Activated CD4-positive, CD25-positive, alpha-beta regulatory T cell treated with anti-CD3 and anti-CD28 coated beads, Interleukin-2, amount 50 U/mL, for 16 hours (primary cell): ENCODE data around the gene NUCB1.
"Not testable (repeated sequence)": the region's sequence is repeated elsewhere in the genome, so short reads cannot be mapped to it uniquely, and the experiment has no call there.

Experiments used
- DNase-seq: peaks from one replicate; pipeline ENCODE4 v3.0.0-alpha.2; 2020; ENCODE audit warnings: low read depth, low spot score

Gene NUCB1

DNA sequence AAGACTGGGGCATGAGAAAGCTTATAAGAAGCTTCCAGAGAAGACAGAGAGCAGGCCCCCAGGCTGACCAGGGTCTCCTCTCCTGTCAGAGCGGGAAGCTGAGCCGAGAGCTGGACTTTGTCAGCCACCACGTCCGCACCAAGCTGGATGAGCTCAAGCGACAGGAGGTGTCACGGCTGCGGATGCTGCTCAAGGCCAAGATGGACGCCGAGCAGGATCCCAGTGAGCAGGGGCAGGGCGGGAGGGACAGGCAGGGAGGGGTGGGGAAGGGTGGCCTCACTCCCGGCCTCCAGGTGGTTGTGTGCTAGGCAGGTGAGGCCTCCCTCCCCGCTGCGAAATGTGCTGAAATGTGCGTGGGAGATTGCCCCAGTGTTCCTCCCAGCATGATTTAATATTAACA, 5.6 kb downstream of the NUCB1 start:
- DNase-seq: no peak

DNA sequence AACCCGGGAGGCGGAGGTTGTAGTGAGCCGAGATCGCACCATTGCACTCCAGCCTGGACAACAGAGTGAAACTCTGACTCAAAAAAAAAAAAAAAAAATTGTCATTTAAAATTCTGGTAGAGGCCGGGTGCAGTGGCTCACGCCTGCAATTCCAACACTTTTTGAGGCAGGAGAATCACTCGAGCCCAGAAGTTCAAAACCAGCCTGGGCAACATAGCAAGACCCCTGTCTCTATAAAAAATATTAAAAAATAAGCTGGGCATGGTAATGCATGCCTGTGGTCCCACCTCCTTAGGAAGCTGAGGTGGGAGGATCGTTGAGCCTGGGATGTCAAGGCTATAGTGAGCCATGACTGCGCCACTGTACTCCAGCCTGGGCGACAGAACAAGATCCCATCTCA, 6.2 kb downstream of the NUCB1 start:
- no peak for DNase-seq

DNA sequence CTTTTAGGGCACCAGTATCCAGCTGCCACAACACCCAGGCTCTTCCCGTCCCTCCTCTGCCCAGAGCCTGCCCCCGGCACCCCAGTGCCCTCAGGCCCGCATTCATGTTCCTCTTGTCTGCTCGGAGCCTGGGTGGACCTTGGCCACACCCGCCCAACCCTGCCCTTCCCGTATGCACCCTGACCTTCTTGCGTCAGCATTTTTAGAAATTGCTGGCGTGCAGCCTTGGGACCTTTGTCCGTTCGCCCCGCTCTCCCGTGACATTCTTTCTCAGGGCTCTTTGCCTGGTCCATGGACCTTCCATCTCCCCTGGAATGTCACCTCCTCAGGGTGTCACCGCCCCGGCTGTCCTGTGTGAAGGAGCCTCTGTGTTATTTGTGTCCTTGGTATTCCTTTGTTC, 7.6 kb downstream of the NUCB1 start:
- no peak for DNase-seq

DNA sequence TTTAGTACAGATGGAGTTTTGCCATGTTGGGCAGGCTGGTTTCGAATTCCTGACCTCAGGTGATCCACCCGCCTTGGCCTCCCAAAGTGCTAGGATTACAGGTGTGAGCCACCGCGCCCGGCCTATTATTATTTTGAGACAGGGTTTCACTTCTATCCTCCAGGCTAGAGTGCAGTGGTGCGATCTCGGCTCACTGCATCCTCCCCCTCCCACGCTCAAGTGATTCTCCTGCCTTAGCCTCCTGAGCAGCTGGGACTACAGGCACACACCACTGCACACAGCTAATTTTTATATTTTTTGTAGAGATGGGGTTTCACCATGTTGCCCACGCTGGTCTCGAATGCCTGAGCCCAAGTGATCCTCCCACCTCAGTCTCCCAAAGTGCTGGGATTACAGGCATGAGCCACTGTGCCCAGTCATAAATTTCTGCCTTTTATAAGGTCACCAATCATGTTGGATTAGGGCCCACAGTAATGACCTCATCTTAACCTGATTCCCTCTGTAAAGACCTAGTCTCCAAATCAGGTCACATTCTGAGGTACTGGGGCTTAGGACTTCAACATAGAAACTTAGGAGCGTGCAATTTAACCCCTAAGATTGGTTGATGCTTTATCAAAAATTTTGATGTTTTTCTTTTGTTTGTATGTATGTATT, 9.4 kb downstream of the NUCB1 start:
- not testable (repeated sequence) for DNase-seq

DNA sequence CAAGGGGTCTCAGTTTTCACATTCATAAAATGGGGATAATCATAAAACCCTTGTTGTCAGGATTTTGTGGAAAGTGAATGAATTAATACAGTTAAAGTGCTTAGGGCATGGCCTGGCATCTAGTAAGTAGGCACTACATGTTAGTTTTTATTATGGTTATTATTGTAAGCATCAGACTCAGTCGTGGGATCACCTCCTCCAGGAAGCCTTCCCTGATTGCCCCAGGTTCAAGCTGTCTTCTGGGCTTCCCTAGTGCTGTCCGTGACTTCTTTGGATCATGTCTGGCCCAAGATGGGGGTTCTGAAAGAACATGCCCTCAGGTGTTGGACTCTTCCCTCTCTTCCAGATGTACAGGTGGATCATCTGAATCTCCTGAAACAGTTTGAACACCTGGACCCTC, 10.7 kb downstream of the NUCB1 start:
- DNase-seq: no peak

DNA sequence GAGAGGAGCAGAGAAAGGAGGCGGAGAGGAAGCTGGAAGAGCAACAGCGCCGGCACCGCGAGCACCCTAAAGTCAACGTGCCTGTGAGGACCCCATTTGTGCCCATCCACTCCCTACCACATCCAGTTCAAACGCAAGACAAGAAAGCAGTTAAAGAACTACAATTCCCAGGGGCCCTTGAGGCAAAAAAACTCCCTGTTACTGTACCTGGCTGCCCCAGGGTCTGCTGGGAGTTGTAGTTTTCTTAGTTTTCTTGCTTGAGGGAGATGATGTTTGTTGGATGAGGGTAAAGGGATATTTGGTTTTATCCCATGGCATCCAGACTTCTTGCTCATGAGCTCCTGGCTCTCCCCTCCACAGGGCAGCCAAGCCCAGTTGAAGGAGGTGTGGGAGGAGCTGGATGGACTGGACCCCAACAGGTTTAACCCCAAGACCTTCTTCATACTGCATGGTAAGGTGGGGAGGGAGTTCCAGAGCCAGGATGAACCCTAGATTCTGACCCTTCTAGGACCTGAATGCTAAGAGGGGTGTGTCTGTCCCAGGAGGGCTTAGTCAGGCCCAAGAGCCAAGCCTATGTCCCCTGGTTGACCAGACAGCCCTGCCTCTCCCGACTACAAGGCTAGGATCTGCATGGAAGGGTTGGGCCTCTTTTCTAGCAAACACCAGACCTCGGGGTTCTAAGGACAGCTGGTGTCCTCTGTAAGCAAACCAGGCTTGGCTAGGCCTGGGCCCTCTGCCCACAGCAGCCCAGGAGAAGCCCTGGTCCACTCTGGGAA, 13.2 kb downstream of the NUCB1 start:
- no peak for DNase-seq

DNA sequence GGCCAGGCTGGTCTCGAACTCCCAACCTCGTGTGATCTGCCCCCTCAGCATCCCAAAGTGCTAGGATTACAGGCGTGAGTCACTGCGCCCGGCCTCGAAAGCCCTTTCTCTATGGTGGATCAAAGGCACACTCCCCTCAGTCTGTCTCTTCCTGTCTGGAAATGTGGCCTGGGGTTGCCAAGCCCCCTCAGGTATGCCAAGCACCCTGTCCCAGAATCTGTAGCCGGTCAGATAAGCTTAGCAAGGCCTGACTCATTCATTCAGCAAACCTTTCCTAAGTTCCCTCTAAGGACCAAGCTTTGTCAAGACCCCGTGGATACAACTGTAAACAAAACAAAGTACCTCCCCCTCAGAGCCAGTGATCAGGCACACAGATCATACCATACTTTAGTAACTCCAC, 14.1 kb downstream of the NUCB1 start:
- no peak for DNase-seq

DNA sequence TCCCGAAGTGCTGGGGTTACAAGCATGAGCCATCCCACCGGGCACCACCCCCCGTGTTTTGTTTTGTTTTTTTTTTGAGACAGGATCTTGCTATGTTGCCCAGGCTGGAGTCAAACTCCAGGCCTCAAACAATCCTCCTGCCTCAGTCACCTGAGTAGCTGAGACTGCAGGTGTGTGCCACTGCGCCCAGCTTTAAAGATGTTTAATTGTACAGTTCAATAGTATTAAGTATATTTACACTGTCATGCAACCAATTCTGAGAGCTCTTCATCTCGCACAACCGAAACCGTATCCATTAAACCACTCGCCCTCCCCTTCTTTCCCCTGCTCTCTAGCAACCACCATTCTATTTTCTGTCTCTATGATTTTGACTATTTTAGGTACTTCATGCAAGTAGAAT, 15.6 kb downstream of the NUCB1 start:
- DNase-seq: no peak

DNA sequence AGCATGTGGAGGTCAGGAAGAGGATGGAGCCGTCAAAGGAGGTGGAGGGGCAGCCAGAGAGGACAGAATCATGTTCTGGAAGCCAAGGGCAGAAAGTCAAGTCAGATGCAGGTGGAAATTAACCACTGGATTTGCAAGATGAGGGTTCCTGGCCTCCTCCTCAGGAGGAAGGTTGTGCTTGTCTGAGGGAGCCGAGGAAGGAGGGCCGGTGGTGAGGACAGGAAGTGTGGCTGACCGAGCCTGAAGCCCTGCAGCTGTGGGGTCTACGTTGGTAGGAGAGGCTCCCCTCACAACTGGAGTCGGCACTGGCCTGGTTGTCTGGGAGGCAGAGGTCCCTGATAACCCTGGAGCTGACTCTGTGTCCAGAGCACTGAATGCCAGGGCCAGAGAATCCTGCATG, 18.0 kb downstream of the NUCB1 start:
- no peak for DNase-seq

DNA sequence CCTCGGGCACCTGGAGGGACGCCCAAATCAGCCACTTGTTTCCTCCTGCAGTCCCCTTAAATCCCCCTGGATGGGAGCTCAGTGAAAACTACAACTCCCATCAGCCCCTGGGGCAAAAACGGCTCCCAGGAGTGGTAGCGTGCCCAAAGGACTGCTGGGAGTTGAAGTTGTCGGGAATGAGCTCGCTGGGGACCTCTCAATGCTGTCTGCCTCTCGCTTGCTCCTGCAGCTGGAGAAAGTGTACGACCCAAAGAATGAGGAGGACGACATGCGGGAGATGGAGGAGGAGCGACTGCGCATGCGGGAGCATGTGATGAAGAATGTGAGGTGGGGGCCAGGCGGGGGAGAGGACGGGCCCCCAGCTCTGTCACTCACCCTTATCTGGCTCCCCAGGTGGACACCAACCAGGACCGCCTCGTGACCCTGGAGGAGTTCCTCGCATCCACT, 18.7 kb downstream of the NUCB1 start:
- no peak for DNase-seq

DNA sequence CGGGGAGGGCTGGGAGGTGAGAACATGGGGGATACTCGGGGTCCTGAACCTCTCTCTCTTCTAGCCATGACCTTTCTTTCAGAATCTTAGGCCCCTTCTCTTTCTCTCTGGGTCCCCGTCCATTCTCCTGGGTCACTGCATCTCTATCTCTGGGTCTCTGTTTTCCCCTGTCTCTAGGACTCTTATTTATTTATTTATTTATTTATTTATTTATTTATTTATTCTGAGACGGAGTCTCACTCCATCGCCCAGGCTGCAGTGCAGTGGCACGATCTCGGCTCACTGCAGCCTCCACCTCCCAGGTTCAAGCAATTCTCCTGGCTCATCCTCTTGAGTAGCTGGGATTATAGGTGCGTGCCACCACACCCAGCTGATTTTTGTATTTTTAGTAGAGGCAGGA, 19.2 kb downstream of the NUCB1 start:
- not testable (repeated sequence) for DNase-seq

DNA sequence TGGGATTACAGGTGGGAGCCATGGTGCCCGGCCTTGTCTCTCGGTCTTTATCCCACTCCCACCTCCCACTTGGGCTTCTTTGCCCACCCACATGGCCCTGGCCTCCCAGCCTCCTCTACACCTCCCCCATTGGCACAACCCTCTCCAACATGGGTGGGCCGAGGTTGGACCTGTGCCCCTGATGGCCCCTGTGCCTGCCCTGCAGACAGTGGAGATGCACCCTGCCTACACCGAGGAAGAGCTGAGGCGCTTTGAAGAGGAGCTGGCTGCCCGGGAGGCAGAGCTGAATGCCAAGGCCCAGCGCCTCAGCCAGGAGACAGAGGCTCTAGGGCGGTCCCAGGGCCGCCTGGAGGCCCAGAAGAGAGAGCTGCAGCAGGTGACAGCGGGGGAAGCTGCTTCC, 20.8 kb downstream of the NUCB1 start:
- no peak for DNase-seq

DNA sequence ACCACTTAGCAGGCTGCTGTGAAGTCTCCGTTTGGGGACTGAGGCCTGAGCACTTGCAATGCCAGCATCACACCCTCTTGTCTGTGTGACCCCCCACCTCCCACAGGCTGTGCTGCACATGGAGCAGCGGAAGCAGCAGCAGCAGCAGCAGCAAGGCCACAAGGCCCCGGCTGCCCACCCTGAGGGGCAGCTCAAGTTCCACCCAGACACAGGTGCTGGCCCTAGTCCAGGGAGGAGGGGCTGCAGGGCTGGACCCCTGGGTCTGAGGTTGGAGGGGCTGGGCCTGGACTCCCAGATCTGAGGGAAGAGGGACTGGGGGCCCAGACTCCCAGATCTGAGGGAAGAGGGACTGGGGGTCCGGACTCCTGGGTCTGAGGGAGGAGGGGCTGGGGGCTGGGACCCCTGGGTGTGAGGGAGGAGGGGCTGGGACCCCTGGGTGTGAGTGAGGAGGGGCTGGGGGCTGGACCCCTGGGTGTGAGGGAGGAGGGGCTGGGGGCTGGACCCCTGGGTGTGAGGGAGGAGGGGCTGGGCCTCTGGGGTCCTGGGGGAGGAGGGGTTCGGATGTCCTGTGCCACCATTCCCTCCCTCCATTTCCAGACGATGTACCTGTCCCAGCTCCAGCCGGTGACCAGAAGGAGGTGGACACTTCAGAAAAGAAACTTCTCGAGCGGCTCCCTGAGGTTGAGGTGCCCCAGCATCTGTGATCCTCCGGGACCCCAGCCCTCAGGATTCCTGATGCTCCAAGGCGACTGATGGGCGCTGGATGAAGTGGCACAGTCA, 21.8 kb downstream of the NUCB1 start:
- DNase-seq: no peak

DNA sequence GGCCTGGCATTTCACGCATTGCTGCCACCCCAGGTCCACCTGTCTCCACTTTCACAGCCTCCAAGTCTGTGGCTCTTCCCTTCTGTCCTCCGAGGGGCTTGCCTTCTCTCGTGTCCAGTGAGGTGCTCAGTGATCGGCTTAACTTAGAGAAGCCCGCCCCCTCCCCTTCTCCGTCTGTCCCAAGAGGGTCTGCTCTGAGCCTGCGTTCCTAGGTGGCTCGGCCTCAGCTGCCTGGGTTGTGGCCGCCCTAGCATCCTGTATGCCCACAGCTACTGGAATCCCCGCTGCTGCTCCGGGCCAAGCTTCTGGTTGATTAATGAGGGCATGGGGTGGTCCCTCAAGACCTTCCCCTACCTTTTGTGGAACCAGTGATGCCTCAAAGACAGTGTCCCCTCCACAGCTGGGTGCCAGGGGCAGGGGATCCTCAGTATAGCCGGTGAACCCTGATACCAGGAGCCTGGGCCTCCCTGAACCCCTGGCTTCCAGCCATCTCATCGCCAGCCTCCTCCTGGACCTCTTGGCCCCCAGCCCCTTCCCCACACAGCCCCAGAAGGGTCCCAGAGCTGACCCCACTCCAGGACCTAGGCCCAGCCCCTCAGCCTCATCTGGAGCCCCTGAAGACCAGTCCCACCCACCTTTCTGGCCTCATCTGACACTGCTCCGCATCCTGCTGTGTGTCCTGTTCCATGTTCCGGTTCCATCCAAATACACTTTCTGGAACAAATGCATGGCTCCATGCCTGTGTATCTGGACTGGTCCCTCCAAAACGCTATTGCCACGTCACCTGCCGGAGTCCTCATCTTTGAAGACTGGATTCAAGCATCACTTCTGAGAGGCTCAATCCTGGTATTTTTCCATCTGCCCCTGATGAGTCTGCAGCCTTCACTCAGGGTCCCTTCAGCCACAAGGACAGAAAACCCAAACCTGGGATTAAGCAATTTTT, 22.7 kb downstream of the NUCB1 start:
- no peak for DNase-seq

DNA sequence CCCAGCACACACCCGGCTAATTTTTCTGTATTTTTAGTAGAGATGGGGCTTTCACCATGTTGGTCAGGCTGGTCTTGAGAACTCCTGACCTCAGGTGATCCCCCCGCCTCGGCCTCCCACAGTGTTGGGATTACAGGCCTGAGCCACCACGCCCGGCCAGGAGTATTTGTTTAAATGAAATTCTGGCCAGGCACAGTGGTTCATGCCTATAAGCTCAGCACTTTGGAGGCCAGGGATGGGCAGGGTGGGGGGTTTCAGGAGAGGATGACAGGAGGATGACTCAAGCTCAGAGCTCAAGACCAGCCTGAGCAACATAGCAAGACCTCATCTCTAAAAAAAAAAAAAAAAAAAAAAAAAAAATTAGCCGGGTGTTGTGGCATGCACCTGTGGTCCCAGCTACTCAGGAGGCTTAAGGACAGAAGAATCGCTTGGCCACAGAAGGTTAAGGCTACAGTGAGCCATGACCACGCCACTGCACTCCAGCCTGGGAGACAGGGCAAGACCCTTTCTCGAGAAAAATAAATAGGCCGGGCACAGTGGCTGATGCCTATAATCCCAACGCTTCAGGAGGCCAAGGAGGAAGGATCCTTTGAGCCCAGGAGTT, 25.2 kb downstream of the NUCB1 start:
- DNase-seq: no peak

DNA sequence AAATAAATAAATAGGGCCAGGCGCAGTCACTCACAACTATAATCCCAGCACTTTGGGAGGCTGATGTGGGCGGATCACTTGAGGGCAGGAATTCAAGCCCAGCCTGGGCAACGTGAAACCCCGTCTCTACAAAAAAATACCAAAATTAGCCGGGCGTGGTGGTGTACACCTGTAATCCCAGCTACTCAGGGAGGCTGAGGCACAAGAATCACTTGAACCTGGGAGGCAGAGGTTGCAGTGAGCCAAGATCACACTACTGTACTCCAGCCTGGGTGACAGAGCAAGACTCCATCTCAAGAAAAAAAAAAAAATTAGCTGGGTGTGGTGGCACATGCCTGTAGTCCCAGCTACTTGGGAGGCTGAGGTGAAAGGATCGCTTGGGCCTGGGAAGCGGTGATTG, 25.8 kb downstream of the NUCB1 start:
- DNase-seq: not testable (repeated sequence)

DNA sequence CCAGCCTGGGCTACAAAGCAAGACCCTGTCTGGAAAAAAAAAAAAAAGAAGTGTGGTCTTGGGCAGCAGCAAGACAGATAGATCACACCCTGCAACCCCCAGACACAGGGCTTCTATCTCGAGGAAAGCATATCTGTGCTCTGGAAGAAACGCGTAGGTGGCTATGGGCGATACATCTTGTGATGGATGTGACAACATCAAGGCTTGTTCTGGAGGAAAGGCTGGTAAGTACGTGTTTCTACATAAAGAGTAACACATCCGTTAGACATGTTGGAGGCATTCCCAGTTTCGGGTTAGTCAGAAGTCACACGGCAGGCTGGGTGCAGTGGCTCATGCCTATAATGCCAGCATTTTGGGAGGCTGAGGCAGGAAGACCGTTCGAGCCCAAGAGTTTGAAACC, 26.8 kb downstream of the NUCB1 start:
- DNase-seq: no peak

DNA sequence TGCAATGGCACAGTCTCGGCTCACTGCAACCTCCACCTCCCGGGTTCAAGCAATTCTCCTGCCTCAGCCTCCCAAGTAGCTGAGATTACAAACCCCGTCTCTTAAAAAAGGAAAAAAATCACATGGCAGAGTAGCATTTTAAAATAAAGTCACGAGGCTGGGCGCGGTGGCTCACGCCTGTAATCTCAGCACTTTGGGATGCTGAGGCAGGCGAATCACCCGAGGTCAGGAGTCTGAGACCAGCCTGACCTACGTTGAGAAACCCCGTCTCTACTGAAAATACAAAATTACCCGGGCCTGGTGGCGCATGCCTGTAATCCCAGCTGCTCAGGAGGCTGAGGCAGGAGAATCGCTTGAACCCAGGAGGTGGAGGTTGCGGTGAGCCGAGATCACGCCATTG, 27.6 kb downstream of the NUCB1 start:
- not testable (repeated sequence) for DNase-seq

DNA sequence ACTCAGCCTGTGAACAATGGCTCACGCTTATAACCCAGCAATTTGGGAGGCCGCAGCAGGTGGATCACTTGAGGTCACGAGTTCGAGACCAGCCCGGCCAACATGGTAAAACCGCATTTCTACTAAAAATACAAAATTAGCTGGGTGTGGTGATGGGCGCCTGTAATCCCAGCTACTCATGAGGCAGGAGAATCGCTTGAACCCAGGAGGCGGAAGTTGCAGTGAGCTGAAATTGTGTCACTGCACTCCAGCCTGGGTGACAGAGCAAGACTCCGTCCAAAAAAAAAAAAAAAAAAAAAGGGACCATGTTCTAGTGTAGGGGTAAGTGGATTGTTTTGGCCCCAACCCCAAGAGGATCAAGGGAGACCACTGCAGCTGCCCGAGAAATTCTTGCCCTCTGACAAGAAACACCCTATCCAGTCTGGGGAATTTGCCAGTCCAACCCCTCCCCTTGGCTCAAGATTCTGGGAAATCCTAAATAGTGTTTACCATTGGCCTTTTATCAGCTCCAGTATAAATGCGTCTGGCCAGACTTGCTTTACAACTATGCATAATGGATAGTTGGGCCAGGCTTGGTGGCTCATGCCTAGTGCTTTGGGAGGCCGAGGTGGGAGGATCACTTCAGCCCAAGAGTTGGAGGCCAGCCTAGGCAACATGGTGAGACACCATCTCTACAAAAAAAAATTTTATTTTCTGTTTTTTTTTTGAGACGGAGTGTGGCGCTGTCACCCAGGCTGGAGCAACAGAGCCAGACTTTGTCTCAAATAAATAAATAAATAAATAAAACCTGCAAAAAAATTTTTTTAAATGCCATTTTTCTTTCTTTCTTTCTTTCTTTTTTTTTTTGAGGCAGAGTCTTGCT, 28.3 kb downstream of the NUCB1 start:
- no peak for DNase-seq

DNA sequence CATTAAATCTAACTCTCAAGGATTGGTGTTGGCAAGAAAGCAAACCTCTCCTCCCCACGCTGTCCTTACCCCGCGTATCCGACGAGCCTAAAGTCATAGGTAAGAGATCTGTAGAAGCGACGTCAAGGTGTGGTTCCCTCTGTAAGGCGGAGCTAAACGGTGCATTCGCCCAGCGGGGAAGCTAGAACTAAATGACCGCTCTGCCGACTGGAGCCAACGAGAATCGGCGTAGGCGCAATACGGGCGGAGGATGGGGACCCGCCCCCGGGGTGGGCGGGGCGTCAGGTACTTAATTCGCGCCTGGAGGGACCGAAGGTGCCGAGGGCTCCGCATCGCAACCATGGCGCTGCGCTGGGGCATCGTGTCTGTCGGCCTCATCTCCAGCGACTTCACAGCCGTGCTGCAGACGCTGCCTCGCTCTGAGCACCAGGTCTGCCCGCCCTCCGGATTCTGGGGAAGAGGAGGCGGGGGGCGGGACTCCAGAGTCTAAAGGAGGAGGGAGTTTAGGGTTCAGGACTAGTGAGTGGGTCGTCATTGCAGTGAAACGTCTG, 33.3 kb downstream of the NUCB1 start, which contains the start of gene DHDH:
DHDH (plus strand) TSS at position 318 of the 551 bp plus-strand sequence; CDS start at position 341, 23 bp downstream.
- DNase-seq: peak; percentile 55
